SK-N-SH (cell line): ENCODE data around the gene FAM81A. TPM values are rescaled to one million over a fixed set of nuclear protein-coding genes. Genes with fewer than 3 reads are reported as not detected.

Experiments used
- CTCF ChIA-PET: fragments of 300-600, 350-600 bp; formaldehyde crosslinking; extraction: SDS; loops from one replicate; lab custom pipeline; 2021; lab: Yijun Ruan, JAX
- POLR2A ChIA-PET: fragments of 350-600 bp; sonication (Branson Sonifier 250); formaldehyde crosslinking; extraction: SDS; loops from one replicate; lab custom pipeline; 2020; ENCODE audit warnings: antibody characterized with exemption, inconsistent platforms; lab: Yijun Ruan, JAX
- DNase-seq: peaks from one replicate; pipeline ENCODE4 v3.0.0; 2012
- H2AFZ ChIP-seq: fragments of 200-600 bp; sonication (generic); 2 replicates; pipeline ENCODE4 v1.8.1; 2016; ENCODE audit warnings: antibody characterized with exemption, mild to moderate bottlenecking, low read depth
- H3F3A ChIP-seq: fragments of 200-600 bp; sonication (generic); replicated peaks from 2 replicates; pipeline ENCODE3; 2016; ENCODE audit warnings: antibody characterized with exemption, mild to moderate bottlenecking; ENCODE audit not compliant: insufficient read depth
- H3K27ac ChIP-seq, 2 experiments: fragments of 200-500 bp in 1 of 2; fragments of 200-600 bp in 1 of 2; sonication (Bioruptor generic) in 1 of 2; sonication (generic), shearing (Covaris generic) in 1 of 2; 2 replicates each; pipeline versions ENCODE4 v1.5.1 to v1.6.1; 2014 to 2016; ENCODE audit warnings: low read depth in 2 of 2, inconsistent platforms in 1 of 2, low read length in 1 of 2, mild to moderate bottlenecking in 1 of 2, mixed read lengths in 1 of 2
- H3K27me3 ChIP-seq: fragments of 200-600 bp; sonication (generic), shearing (Covaris generic); 2 replicates; pipeline ENCODE4 v1.6.1; 2016; ENCODE audit warnings: mixed run types; ENCODE audit not compliant: insufficient read depth
- H3K36me3 ChIP-seq, 2 experiments: fragments of 200-500 bp in 1 of 2; fragments of 200-600 bp in 1 of 2; sonication (Bioruptor generic) in 1 of 2; sonication (generic) in 1 of 2; replicated peaks in 1 of 2; 2 replicates each; pipeline versions ENCODE3 to v1.5.1; 2014 to 2016; ENCODE audit warnings: low read length in 1 of 2, mild to moderate bottlenecking in 1 of 2; ENCODE audit not compliant: insufficient read depth in 2 of 2, control insufficient read depth in 1 of 2
- H3K4me1 ChIP-seq, 2 experiments: fragments of 200-500 bp in 1 of 2; fragments of 200-600 bp in 1 of 2; sonication (Bioruptor generic) in 1 of 2; sonication (generic), shearing (Covaris generic) in 1 of 2; 2 replicates each; pipeline versions ENCODE4 v1.5.1 to v1.6.1; 2014 to 2016; ENCODE audit warnings: low read depth in 1 of 2, low read length in 1 of 2, mixed run types in 1 of 2; ENCODE audit not compliant: insufficient read depth in 2 of 2, control insufficient read depth in 1 of 2
- H3K4me2 ChIP-seq: fragments of 200-600 bp; sonication (generic), shearing (Covaris generic); 2 replicates; pipeline ENCODE4 v1.6.1; 2017; ENCODE audit warnings: mixed run types
- H3K4me3 ChIP-seq, 2 experiments: fragments of 200-500 bp in 1 of 2; fragments of 200-600 bp in 1 of 2; sonication (Bioruptor generic) in 1 of 2; sonication (generic), shearing (Covaris generic) in 1 of 2; 2 replicates each; pipeline versions ENCODE4 v1.5.1 to v1.8.1; 2014 to 2016; ENCODE audit warnings: low read depth in 2 of 2, inconsistent platforms in 1 of 2, low read length in 1 of 2, mild to moderate bottlenecking in 1 of 2, mixed read lengths in 1 of 2, moderate library complexity in 1 of 2
- H3K79me2 ChIP-seq: fragments of 200-600 bp; sonication (generic); 2 replicates; pipeline ENCODE4 v1.8.1; 2017; ENCODE audit warnings: mild to moderate bottlenecking; ENCODE audit not compliant: insufficient read depth
- H3K9ac ChIP-seq: fragments of 200-600 bp; sonication (generic); 2 replicates; pipeline ENCODE4 v1.6.1; 2017; ENCODE audit warnings: mixed run types
- H3K9me2 ChIP-seq: fragments of 200-600 bp; sonication (generic); 2 replicates; pipeline ENCODE4 v1.6.1; 2017; ENCODE audit warnings: mixed run types
- H3K9me3 ChIP-seq: fragments of 200-600 bp; sonication (generic); 2 replicates; pipeline ENCODE4 v1.6.1; 2017; ENCODE audit warnings: mixed run types, mild to moderate bottlenecking, moderate library complexity
- H4K20me1 ChIP-seq: fragments of 200-600 bp; sonication (generic); 2 replicates; pipeline ENCODE4 v1.6.1; 2017; ENCODE audit warnings: mild to moderate bottlenecking, mixed run types; ENCODE audit not compliant: insufficient read depth
- CHD2 ChIP-seq: fragments of 150-350 bp; IDR thresholded peaks from 2 replicates; pipeline ENCODE4 v1.6.1; 2018; ENCODE audit warnings: low read length; ENCODE audit not compliant: partially characterized antibody
- CTCF ChIP-seq: fragments of 200-600 bp; sonication (generic); IDR thresholded peaks from 2 replicates; pipeline ENCODE4 v1.6.1; 2017; ENCODE audit warnings: antibody characterized with exemption, mild to moderate bottlenecking, moderate library complexity
- EP300 ChIP-seq, 2 experiments: IDR thresholded peaks; 2 replicates each; pipeline versions ENCODE4 v1.4.0 to v1.6.1; 2012; ENCODE audit warnings: borderline replicate concordance in 1 of 2, low read depth in 1 of 2, low read length in 1 of 2
- FOXM1 ChIP-seq: IDR thresholded peaks from 2 replicates; pipeline ENCODE4 v1.4.0; 2012; ENCODE audit warnings: low read depth, mild to moderate bottlenecking
- JUND ChIP-seq: IDR thresholded peaks from 2 replicates; pipeline ENCODE4 v1.4.0; 2012
- MEF2A ChIP-seq: IDR thresholded peaks from 2 replicates; pipeline ENCODE4 v1.4.0; 2012; ENCODE audit warnings: low read depth, borderline replicate concordance
- MXI1 ChIP-seq: IDR thresholded peaks from 2 replicates; pipeline ENCODE4 v1.6.1; 2012; ENCODE audit warnings: mild to moderate bottlenecking, low read depth, low read length, improper control_type of control experiment
- NFIC ChIP-seq: IDR thresholded peaks from 2 replicates; pipeline ENCODE4 v1.4.0; 2012; ENCODE audit warnings: borderline replicate concordance
- NRF1 ChIP-seq: IDR thresholded peaks from 2 replicates; pipeline ENCODE4 v1.6.1; 2012; ENCODE audit warnings: low read depth, mild to moderate bottlenecking, low read length
- PBX3 ChIP-seq: IDR thresholded peaks from 2 replicates; pipeline ENCODE4; 2012
- RCOR1 ChIP-seq: fragments of 150-350 bp; IDR thresholded peaks from 2 replicates; pipeline ENCODE4 v1.6.1; 2017; ENCODE audit warnings: antibody characterized with exemption, low read length
- REST ChIP-seq: IDR thresholded peaks from 2 replicates; pipeline ENCODE4 v1.6.1; 2012; ENCODE audit warnings: mild to moderate bottlenecking, low read depth, low read length, moderate library complexity
- RXRA ChIP-seq: IDR thresholded peaks from 2 replicates; pipeline ENCODE4 v1.4.0; 2012; ENCODE audit warnings: low read depth, mild to moderate bottlenecking, borderline replicate concordance
- SIN3A ChIP-seq: IDR thresholded peaks from 2 replicates; pipeline ENCODE4 v1.6.1; 2012; ENCODE audit warnings: low read depth, mild to moderate bottlenecking, low read length, moderate library complexity, borderline replicate concordance
- SMC3 ChIP-seq: IDR thresholded peaks from 2 replicates; pipeline ENCODE4 v1.6.1; 2012; ENCODE audit warnings: low read depth, low read length, improper control_type of control experiment
- TAF1 ChIP-seq: IDR thresholded peaks from 2 replicates; pipeline ENCODE4 v1.6.1; 2012; ENCODE audit warnings: low read depth, mild to moderate bottlenecking, low read length, moderate library complexity, borderline replicate concordance
- TEAD4 ChIP-seq: IDR thresholded peaks from 2 replicates; pipeline ENCODE4 v1.4.0; 2012; ENCODE audit warnings: mild to moderate bottlenecking, borderline replicate concordance; ENCODE audit not compliant: insufficient read depth
- USF1 ChIP-seq: IDR thresholded peaks from 2 replicates; pipeline ENCODE4 v1.4.0; 2012; ENCODE audit warnings: low read depth, borderline replicate concordance
- USF2 ChIP-seq: fragments of 150-350 bp; IDR thresholded peaks from 2 replicates; pipeline ENCODE4 v1.6.1; 2017; ENCODE audit warnings: antibody characterized with exemption, low read length, low read depth, borderline replicate concordance
- WGBS: methylation state at CpG from one replicate; pipeline ENCODE4 v1.1.6; 2017; ENCODE audit warnings: low lambda C conversion rate; 5-methylcytosine and 5-hydroxymethylcytosine counted together
- polyA plus RNA-seq, 3 experiments: library from polyadenylated mRNA; depleted of rRNA; stranded (reverse); fragments of >200 nt; gene quantifications; 2 replicates each; pipeline ENCODE4 v1.2.3, GENCODE V29; 2012

FAM81A gene
- polyA plus RNA-seq, 1 of the 3 experiments (the other 2 are of a cell fraction): 1.1 TPM

- no peak for DNase-seq
- 82% methylated on average over 6 of the region's 6 CpGs for WGBS
- POLR2A ChIA-PET: no interaction called here
These were observed 85.7 kb downstream of the FAM81A start for GRCh38 chr15:59523702-59524101.

More at GRCh38 chr15:59523702-59524101, 85.7 kb downstream of the FAM81A start:
- Histone ChIP-seq H3K9me2 (no peaks in the 10 kb centered on the region), H3K9ac (no peak overlapping the region), H3K79me2 (no peaks in the 10 kb centered on the region), H3K36me3 (no peaks in the 10 kb centered on the region), H3K9me3 (no peaks in the 10 kb centered on the region), H3K4me1 (no peaks in the 10 kb centered on the region), H3K27me3 (no peaks in the 10 kb centered on the region), H3K27ac (no peak overlapping the region), H2AFZ (no peak overlapping the region), H3F3A (no peaks in the 10 kb centered on the region), H4K20me1 (no peaks in the 10 kb centered on the region), H3K4me3 (no peak overlapping the region), H3K4me2 (no peak overlapping the region)
- CTCF ChIA-PET: interaction anchor here (1.0 to 2.4 kb wide), 4 partner anchors 9 to 569 kb away, joined by 3 to 22 read pairs (median 4); no protein-coding TSS in a partner anchor
- TF ChIP-seq MEF2A: no peak
- no peak for TF ChIP-seq TEAD4
- TF ChIP-seq MXI1: no peak
- no peak for TF ChIP-seq SIN3A
- no peak for TF ChIP-seq REST
- TF ChIP-seq RCOR1: no peak
- TF ChIP-seq EP300 (IDR thresholded peaks at IDR 0.05; ENCODE audit: borderline replicate concordance in 1 of 2, low read depth in 1 of 2, low read length in 1 of 2): no peak
- TF ChIP-seq USF1: no peak
- no peak for TF ChIP-seq NRF1
- TF ChIP-seq FOXM1: no peak
- no peak for TF ChIP-seq CHD2
- TF ChIP-seq TAF1: no peak
- TF ChIP-seq SMC3: no peak
- TF ChIP-seq JUND: no peak
- no peak for TF ChIP-seq CTCF
- TF ChIP-seq NFIC: no peak
- no peak for TF ChIP-seq USF2
- TF ChIP-seq PBX3: no peak
- no peak for TF ChIP-seq RXRA
